GM15510 (cell line): ENCODE results near the gene GJA3.

Experiments
- POLR2A ChIP-seq: IDR thresholded peaks from 3 replicates; pipeline ENCODE4 v1.6.1; 2011; ENCODE audit warnings: borderline replicate concordance; ENCODE audit not compliant: insufficient read length; ENCODE audit errors: extremely low read depth

The GJA3 gene

DNA sequence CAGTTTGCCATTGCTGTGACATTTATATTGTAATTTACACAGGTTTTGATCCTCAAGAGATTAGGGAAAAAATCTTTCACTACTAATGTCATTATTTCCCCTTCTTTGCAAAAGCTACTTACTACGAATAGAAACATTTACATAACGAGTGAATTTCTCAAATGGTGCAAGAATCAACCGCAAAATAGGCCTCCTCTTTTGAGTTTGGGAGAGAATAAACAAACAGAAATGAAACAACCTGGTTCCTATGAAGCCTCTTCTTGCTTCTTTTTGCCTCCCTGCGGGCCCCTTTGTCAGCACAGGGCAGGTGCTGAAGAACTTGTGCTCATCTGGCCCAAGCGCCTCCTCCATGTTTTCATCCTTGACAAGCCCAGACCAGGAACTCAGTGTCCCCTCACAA lies 10.1 kb upstream of the GJA3 start:
- TF ChIP-seq POLR2A: no peak

DNA sequence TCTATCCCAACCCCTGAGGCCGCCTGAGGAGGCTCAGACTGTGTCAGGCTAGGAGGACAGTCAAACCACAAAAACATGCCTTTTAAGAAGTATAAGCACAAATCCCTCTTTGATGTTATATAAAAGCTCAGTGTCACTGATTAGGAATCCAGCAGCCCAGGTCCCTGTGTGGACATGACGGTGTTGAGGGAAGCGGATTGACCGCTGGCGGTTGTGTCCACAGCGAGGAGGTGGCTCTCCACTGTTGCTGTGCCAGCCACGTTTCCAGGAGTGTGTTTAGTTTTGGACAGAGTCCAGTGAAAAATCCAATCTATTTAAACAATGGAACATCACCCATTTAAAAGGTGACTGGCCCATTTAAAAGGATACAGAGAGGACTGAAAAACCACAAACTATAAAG lies 7.5 kb upstream of the GJA3 start:
- no peak for TF ChIP-seq POLR2A

DNA sequence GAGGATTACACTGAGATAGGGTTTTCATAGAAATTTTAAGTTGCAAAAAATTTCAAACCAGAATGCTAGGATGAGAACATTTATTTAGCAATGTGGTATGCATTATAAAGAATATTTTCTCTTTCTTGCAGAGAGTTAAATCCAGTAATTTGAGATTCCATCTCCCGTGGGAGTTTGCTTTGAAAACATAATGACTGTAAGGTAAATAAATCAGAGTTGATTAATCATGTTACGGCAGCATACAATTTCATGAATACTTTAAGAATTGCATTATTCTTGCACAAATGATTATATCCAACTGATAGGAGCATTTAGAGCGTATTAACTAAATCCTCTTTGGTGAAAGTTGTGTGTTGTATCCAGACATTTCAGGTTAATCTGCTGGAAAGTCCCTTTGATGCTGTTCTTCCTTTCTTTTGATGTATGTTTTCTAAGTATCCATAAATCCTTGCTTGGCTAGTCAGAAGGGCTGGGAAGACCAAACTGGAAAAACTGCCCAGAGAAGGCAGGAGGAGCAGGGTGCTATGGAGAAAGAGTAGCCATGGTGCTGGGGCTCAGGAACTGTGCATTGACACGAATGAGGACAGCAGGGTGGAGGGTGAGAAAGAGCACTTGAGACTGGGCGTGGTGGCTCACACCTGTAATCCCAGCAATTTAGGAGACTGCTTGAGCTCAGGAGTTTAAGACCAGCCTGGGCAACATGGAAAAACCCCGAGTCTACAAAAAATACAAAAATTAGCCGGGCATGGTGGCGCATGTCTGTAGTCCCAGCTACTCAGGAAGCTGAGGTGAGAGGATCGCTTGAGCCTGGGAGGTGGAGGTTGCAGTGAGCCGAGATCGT lies 4.8 kb upstream of the GJA3 start:
- no peak for TF ChIP-seq POLR2A

DNA sequence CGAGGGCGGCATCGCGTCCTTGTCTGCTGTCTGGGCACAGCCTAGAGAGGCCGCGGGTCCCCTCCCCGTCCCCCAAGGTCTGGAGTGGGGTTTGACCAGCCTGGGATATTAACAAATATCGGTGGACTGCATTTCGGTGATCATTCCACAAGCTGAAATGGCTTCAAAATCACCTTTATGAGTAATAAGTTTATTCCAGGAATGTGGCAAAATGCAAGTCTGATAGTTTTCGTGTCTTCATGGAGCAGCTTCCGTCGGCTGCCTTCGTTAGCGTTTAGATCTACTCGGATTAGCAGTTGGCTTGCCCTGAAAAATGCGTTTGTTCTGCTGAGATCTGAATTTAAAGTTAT lies 1.1 kb upstream of the GJA3 start:
- TF ChIP-seq POLR2A: no peak

DNA sequence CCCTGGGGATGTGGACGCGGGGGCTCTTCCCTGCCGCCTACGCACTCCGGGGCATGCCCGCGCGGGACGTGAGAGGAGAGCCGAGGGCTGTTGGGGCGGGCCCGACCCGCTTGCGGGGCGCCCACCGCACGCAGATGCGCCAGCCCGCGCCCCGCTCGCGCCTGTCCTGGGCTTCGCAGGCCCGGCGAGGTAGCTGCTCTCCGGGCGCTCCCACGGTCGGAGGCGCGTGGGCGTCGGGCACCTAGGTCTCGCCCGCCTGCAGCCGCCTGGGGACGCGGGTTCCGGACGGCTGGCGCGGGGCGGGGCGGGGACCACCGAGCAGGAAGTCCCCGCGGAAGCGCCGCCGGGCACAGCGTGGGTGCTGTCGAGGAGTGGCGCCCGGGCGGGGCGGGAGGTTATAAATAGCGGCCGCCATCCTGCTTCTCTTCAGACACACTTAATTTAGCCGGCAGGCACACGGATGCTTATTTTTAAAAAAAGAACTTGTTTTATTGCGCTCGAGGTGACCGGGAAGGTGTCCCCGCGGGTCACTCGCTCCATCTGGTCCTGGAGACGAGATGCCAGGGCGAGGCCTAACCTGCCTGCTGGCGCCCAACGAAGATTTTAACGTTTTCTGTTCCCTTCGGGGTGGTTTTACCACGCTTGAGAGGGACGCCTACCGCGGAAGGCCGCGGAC lies 561 bp upstream of the GJA3 start:
- TF ChIP-seq POLR2A: no peak

DNA sequence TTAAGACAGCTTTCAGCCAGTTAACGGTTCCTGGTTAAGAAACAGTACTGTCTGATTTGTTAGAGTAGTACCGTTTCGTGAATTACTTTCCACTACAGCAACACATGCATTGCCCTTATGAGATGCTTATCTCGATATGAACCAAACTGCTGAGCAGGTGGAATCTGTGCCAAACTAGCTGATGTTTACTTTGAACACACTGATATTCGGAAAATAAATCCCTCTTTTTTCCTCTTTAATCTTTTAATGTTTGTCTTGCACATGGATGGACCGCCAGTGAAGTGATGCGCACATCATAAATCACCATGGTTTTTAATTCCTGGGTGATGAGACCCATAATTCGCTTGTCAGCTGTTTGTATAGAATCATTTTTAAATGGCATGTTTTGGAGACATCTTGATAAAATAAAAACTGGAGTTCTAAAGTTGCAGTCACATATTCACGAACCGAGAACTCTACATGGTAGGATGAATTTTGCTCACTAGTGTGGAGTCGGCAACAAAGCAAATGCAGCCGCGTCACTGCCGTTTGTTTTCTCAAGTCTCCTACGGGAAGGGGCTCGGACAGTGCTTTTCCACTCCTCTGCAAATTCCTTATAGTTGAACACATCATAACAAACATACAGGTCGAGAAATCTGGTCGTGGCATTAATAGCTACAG lies 1.1 kb downstream of the GJA3 start:
- TF ChIP-seq POLR2A: no peak

DNA sequence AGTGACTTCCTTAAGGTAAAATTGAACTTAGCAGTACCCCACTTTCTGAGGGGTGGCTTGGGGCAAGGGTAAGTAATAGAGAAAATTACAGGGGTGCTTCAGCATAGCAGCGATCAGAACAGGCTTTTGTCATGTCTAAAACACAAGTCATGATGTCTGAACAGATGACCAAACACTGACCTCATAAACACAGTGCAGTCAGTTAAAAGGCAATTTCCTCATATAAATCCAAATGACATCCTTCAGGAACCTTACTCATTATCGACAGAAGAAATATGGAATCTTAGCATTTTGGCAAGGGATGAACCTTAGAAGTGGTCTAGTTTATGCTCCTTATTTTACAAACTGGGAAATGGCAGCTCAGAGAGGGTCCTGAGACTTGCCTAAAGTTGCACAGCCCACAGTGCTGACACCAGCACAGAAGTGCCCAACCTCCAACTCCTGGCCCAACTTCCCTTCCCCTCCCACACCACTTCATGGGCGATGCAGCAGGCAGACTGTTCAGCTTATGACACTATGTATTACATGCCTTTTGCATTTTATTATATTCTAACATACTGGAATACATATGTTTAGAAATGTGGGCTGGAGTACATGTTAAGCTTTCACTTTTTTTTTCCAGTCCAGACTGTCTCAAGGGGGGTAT lies 3.6 kb downstream of the GJA3 start:
- TF ChIP-seq POLR2A: no peak

DNA sequence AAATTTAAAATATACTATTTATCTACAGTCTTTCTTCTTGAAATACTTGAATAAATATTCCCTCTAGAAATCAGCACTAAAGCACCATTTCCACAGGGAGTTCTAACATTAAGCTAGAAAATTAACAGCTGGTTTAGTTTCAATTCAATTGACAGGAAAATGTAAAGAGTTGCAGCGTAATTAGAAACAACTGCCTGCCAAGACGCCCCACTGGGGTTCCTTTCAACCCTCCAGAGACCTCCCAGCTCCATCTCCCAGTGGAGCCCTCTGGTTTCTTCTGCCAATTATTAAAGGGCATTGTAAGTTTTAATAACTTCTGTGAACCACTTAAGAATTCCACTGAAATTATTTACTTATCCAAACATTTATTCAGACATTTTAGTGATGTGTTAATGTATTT lies 4.2 kb downstream of the GJA3 start:
- no peak for TF ChIP-seq POLR2A

DNA sequence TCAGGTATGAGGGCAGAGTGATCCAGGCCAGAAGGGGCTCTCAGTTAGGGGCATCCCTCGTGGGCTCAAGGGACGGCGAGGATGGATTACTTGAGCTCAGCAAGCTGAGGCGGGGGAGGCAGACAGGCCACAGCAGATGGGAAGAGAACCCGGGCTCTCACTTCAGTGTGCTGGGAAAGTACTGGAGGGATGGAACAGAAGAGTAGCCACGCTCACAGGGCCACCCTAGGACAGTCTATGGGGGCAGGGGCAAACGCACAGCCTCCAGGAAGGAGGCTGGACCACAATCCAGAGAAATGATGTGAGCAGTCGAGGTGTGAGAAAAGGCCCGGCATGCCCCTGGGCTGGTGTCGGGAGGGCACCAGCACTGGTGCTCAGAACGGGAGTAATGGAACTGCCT lies 9.2 kb downstream of the GJA3 start:
- TF ChIP-seq POLR2A: no peak

DNA sequence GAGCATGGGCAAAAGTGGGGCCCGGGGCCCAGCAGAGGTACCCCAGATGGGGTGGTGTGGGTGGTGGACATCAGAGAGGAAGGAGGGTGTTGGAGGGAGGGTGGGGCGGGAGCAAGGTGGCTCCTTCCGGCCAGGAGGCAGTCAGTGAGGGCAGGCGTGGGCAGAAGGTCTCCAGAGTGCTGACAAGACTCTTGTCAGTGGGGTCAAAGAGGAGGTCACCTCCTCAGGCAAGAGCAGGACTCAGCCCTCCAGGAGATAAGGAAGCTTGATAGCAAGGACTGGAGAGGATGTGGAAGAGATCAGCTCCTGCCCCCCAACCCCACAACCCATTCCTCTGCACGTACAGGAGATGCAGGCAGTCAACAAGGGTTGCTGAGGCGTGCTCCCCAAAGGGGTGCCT lies 9.8 kb downstream of the GJA3 start:
- no peak for TF ChIP-seq POLR2A

DNA sequence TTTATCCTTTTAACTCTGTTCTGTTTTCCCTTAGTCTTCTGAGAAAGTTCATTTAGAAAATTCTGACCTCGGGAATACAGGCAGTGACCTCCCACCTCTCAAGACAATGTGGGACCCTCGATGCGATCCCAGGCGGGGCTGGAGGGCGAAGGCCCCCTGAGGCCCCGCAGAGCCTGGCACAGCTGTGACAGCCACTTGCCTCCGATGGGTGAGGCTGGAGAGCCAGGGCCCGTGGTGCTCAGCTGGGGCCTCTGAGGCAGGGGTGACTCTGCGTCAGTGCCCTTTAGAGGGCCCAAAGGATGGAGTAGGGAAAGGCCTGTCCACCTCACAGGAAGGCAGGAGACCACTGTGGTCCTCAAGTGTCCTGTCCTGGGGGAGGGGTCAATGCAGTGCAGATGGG lies 10.3 kb downstream of the GJA3 start:
- no peak for TF ChIP-seq POLR2A

DNA sequence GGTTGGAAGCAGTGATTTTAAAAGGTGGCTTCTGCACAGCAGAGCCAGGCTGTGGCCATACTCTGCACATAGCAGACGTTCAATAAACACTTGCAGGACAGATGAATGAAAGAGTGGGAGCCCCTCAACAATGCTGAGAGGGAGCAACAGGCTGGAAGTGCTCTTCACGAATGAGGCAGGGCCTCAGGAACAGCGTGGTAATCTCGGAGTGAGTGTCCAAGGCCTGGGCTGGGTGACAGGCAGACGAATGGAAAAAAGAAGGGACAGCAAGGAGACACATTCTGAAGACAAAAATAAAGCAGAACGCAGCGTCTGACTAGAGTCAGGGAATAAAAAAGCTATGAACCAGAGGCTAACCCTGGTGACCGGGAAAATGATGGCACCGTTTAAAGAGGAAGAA lies 11.1 kb downstream of the GJA3 start:
- no peak for TF ChIP-seq POLR2A

DNA sequence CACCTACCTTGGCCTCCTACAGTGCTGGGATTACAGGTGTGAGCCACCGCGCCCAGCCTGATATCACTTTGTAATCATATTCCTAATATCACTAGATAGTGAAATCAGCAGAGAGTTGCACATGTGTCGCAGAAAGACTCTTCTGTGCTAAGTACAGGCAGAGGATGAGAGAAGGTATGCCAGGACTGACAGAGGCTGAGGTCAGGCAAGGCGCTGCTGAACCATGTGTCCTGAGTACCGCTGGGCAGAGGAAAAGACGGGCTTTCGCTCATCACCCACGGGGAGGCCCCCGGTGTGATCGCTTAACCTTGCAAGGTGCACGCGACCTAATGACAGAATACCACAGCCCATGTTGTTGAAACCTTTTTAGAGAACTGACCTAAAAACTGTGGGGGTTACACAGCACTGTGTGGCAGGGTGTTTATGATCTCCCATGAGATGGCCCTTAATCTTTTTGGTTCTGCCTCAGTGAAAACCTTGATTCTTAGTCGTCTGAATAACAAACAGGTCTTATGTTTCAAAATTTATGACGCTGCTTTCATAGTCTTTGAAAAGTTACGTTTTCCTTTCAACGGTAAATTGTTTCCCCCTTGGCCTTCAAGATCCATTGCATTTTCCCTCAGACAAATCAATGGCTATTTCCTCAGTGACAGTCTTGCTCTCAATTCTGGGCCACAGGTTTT lies 12.2 kb downstream of the GJA3 start:
- TF ChIP-seq POLR2A: no peak

DNA sequence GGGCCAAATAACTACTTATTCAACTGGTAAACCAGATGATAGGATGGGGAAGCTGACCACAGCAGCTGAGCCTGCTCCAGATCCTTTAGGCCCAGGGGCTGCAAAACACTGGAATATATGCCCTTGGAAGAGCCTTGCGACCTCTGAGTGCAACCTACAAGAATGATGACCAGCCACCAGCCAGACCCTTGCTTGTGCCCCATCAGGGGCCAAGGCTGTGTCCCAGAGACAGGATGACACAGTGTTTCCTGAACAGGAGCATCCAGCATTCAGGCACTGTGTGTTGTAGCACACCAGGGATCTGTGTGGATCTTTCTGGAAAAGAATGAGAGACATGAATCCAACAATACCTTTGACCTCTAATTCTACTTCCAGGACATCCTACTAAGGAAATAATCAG lies 14.5 kb downstream of the GJA3 start:
- no peak for TF ChIP-seq POLR2A

DNA sequence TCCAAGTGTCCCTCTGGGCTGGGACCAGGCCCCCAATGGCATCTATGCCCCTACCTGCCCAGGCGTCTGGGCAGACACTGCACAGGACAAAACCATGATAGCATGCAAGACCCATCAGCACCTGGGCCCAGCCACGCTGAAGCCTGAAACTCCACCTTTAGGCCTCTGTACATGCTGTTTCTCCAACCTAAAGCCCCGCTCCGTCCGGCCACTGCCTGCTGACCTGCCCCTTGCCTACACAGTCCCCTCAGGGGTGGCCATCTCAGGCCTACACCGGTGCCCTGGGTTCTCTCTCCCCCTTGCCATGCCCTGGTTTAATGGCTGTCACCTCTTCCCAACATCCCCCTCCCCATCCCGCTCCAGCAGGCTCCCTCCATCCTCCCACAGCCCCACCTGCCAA lies 15.3 kb downstream of the GJA3 start:
- no peak for TF ChIP-seq POLR2A

DNA sequence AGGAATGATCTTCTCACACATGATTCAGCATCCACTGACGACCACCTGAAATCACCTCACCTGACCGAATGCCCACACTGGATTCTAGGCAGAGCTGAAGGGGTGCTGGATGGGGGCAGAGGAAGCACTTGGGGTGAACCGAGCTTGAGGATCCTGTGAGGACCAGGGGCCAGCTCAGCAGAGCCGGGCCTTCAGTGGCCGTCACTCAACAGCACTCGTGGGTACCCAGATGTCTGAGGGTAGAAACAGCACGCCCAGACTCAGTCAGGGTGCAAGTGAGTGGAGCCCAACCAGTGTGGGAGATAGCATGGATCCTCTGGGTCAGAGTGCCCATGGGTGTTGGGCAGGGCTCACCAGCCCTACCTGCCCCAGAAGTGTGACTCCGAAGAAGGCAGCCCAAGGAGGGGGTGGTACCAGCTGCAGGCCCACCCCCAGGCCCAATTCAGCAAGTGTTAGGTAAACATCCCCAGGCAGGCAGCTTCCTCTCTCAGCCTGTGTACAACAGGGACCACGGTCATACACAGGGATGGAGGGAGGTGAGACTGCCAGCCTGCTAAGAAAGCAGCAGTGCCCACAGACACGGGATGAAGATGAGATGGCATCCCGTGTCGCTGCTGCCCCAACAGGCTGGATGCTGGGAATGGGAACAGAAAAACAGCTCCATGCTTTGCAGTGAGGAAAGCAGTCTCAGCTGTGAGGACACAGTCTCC lies 16.6 kb downstream of the GJA3 start:
- no peak for TF ChIP-seq POLR2A
